Stimulated activated CD4-positive, alpha-beta T cell treated with anti-CD3 and anti-CD28 coated beads, Interleukin-2, amount 100 ng/mL, for 24 hours (primary cell): Measurements from ENCODE around the gene STON2.

Source experiments
- DNase-seq, 2 donors: peaks; one replicate each; pipeline ENCODE4 v3.0.0-alpha.2; 2020

The STON2 gene

GRCh38 chr14:81418057-81418790 is 18.1 kb upstream of the STON2 start:
- no peak for DNase-seq

- no peak for DNase-seq
These were observed 16.9 kb upstream of the STON2 start for GRCh38 chr14:81416981-81417380.

- no peak for DNase-seq
These were observed 16.2 kb upstream of the STON2 start for GRCh38 chr14:81416194-81416952.

GRCh38 chr14:81415781-81416180 is 15.7 kb upstream of the STON2 start:
- DNase-seq: no peak

- DNase-seq: no peak
These were observed 14.0 kb upstream of the STON2 start for GRCh38 chr14:81414123-81414522.

GRCh38 chr14:81412779-81413178 is 12.7 kb upstream of the STON2 start:
- DNase-seq: no peak

- DNase-seq: no peak
These were observed 8.5 kb upstream of the STON2 start for GRCh38 chr14:81408595-81408994.

- DNase-seq: no peak
These were observed 6.7 kb upstream of the STON2 start for GRCh38 chr14:81406863-81407262.

- no peak for DNase-seq
These were observed 2.0 kb upstream of the STON2 start for GRCh38 chr14:81402123-81402495.

- DNase-seq: no peak
These were observed 1.4 kb upstream of the STON2 start for GRCh38 chr14:81401420-81402122.

- peak in 1 of 2 donors; percentile 9 for DNase-seq
These were observed 728 bp upstream of the STON2 start for GRCh38 chr14:81400852-81401251.

- DNase-seq: no peak
These were observed 1.8 kb downstream of the STON2 start for GRCh38 chr14:81398196-81398891.

- DNase-seq: no peak
These were observed 4.0 kb downstream of the STON2 start for GRCh38 chr14:81396113-81396512.

- no peak for DNase-seq
These were observed 5.4 kb downstream of the STON2 start for GRCh38 chr14:81394739-81395138.

GRCh38 chr14:81392976-81393643 is 7.0 kb downstream of the STON2 start:
- DNase-seq: no peak

GRCh38 chr14:81392052-81392451 is 8.1 kb downstream of the STON2 start:
- no peak for DNase-seq

GRCh38 chr14:81390696-81391095 is 9.4 kb downstream of the STON2 start:
- no peak for DNase-seq

- DNase-seq: no peak
These were observed 11.8 kb downstream of the STON2 start for GRCh38 chr14:81388336-81388735.

GRCh38 chr14:81386290-81386745 is 13.8 kb downstream of the STON2 start:
- no peak for DNase-seq

GRCh38 chr14:81385886-81386285 is 14.2 kb downstream of the STON2 start:
- DNase-seq: no peak

- no peak for DNase-seq
These were observed 14.7 kb downstream of the STON2 start for GRCh38 chr14:81385419-81385818.

GRCh38 chr14:81384900-81385299 is 15.2 kb downstream of the STON2 start:
- DNase-seq: no peak
